HG03354 (cell line): ENCODE results near the gene GOLIM4.
"Not testable (repeated sequence)": the region's sequence is repeated elsewhere in the genome, so short reads cannot be mapped to it uniquely, and the experiment has no call there.

Source experiments
- ATAC-seq: cut with Tn5 transposase; IDR thresholded peaks from one replicate; pipeline ENCODE4 v1.9.1; 2021; ENCODE audit warnings: mild to moderate bottlenecking; ENCODE audit not compliant: unreplicated experiment, poor library complexity, severe bottlenecking

Gene GOLIM4

GRCh38 chr3:168080499-168081170 lies 15.1 kb downstream of the GOLIM4 start:
- ATAC-seq = no peak

GRCh38 chr3:168080022-168080421 lies 15.7 kb downstream of the GOLIM4 start:
- ATAC-seq = no peak

GRCh38 chr3:168077091-168077490 lies 18.6 kb downstream of the GOLIM4 start:
- no peak for ATAC-seq

- no peak for ATAC-seq
Observed at GRCh38 chr3:168073842-168074605, 21.7 kb downstream of the GOLIM4 start.

GRCh38 chr3:168072323-168072650 lies 23.4 kb downstream of the GOLIM4 start:
- ATAC-seq = no peak

GRCh38 chr3:168071591-168072322 lies 24.0 kb downstream of the GOLIM4 start:
- no peak for ATAC-seq

- ATAC-seq = no peak
Observed at GRCh38 chr3:168070919-168071318, 24.8 kb downstream of the GOLIM4 start.

GRCh38 chr3:168068346-168068745 lies 27.4 kb downstream of the GOLIM4 start:
- ATAC-seq = no peak

GRCh38 chr3:168066882-168067281 lies 28.8 kb downstream of the GOLIM4 start:
- no peak for ATAC-seq

- ATAC-seq = no peak
Observed at GRCh38 chr3:168065569-168065968, 30.2 kb downstream of the GOLIM4 start.

GRCh38 chr3:168063122-168063521 lies 32.6 kb downstream of the GOLIM4 start:
- no peak for ATAC-seq

- ATAC-seq = no peak
Observed at GRCh38 chr3:168062679-168063078, 33.0 kb downstream of the GOLIM4 start.

- peak; percentile 90 for ATAC-seq
Observed at GRCh38 chr3:168061332-168061996, 34.3 kb downstream of the GOLIM4 start.

- no peak for ATAC-seq
Observed at GRCh38 chr3:168060317-168060716, 35.4 kb downstream of the GOLIM4 start.

- no peak for ATAC-seq
Observed at GRCh38 chr3:168058481-168058880, 37.2 kb downstream of the GOLIM4 start.

- not testable (repeated sequence) for ATAC-seq
Observed at GRCh38 chr3:168056398-168057230, 39.1 kb downstream of the GOLIM4 start.

- ATAC-seq = no peak
Observed at GRCh38 chr3:168054447-168054846, 41.3 kb downstream of the GOLIM4 start.

- no peak for ATAC-seq
Observed at GRCh38 chr3:168053115-168053514, 42.6 kb downstream of the GOLIM4 start.

- no peak for ATAC-seq
Observed at GRCh38 chr3:168052515-168052914, 43.2 kb downstream of the GOLIM4 start.
